Pulmonary artery endothelial cell (primary cell): ENCODE results near the gene TCAIM. TPM values are rescaled to one million over a fixed set of nuclear protein-coding genes. Genes with fewer than 3 reads are reported as not detected.

ENCODE experiments used
- DNase-seq: peaks from one replicate; pipeline ENCODE4 v3.0.0-alpha.2; 2011; ENCODE audit warnings: low read depth, low spot score
- total RNA-seq: library from RNA; depleted of rRNA; stranded (reverse); fragments of >200 nt; gene quantifications from 2 replicates; pipeline ENCODE4 v1.2.3, GENCODE V29; 2014

Gene TCAIM
- total RNA-seq, 1 donor from 2014 or later = 23.1 TPM

DNA sequence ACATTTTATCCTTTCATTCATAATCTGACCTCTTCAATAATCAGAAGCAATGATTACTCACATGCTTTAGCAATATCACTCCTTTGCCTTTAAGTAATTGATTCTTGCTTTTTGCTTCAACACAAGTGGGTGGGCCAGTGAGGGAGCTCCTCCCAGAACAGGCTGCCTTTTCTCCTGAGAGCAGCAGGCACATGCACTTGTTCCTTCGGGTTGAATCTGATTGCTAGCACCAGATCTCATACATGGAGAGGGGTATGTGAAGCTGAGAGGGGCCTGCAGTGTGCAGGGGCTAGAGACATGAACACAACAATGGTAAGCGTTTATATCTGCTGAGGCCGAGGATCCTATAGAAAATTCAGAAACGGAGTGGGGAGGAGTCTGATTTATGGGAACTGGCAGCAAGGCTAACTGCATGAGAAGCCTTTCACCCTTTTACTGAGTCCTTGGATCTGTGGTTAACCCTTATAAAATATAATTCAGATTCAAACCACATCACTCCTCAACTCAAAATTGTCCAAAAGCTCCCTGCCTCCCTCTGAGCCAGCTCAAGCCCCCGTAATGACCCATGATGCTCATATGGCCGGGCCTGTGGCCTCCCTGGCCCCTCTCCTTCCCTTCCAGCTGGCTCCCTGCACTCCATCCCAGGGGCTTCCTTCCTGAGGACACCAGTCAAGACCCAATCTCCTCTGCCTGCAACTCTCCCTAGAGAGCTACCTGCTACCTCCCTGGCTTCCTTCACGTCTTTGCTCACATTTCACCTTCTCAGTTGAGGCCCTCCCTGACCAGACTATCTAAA lies 106.5 kb downstream of the TCAIM start:
- no peak for DNase-seq

DNA sequence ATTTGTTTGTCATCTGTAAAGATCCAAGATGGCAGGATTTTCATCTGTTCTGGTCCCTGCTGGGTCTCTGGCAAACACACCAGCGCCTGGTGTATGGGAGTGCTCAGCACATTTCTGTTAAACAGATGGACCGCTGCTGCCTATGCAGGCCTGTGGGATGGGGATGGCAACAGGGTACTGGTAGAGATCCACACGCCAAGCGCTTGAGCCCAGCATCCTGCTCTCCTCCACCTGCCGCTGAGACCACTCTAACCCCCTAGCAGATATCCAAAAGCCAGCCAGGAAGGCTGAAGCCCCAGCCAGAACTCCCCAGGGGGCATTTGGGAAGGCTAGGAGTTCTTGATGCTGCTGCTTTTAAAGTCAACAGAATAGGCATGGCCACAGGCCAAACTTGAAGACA lies 107.2 kb downstream of the TCAIM start:
- no peak for DNase-seq

DNA sequence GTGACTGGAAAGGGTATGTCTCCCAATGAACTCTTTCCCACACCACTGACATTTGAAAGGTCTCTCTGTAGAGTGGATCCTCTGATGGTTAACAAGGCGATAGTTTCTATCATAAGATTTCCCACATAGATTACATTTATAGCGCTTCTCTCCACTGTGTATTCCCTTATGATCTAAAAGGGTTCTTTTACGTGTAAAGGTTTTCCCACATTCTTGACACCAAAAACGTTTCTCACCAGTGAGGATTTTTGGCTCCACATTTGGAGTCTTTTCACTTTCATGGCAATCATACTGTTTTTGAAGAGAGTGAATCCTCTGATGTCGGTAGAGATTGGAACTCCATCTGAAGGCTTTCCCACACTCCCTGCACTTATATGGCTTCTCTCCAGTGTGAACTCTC lies 108.4 kb downstream of the TCAIM start:
- DNase-seq = no peak

DNA sequence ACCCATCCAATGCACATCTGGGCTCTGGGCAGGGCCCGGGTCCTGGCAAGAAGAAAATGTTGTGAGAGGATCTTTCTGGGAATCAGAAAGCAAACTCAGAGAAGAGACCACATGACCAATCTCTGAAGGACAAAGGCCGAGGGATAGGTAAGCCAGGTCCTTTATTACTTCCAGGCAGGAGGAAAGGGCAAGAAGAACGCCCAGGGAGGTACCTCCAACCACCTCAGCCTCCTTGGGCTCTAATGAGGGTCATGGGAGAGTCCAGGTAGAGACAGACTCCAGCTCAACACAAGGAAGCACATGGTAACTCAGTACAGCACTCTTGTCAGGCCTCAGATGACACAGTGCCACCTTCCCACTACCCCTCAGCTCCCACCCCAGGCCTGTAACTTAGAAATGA lies 112.9 kb downstream of the TCAIM start:
- DNase-seq = no peak

DNA sequence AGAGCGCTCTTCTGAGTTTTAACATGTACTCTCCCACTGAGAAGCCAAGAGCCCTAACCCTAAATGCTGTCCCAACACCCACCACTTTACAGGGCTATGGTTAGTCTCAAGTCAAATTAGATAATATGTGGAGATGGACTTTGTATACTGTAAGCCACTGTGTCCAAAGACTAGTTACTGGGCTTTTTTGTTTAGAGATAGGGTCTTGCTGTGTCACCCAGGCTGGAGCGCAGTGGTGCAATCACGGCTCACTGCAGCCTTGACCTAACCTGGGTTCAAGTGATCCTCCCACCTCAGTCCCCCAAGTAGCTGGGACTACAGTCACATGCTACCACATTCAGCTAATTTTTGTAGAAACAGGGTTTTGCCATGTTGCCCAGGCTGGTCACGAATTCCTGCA lies 115.7 kb downstream of the TCAIM start:
- no peak for DNase-seq

DNA sequence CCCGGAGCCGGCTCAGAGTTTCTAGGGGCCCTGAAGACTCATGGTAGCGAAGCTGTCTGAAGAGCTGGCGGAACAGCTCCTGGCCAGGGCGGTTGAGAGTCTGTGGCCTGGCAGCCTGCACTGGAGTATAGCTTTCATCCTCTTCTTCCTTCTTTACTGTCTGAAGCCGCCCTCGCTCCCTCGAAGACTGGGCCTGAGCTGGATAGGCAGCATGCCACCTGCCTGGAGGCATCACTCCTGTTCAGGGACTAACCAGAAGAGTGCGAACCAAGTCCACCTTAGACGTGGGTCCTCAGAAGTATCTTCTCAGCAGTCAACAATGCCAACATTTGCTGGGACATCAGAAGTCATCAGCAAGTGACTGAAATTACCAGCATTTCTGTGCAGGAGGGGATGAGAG lies 116.8 kb downstream of the TCAIM start:
- no peak for DNase-seq

Other genes with a start within 250 kb of the TCAIM start
- gene TOPAZ1, start 96.9 kb upstream of the TCAIM start, total RNA-seq = not detected in 2 replicates
- 7.6 and 12.0 TPM in 2 replicates for gene ZNF445, start 138.9 kb downstream of the TCAIM start, total RNA-seq
- 0.92 and 1.2 TPM in 2 replicates for gene ZKSCAN7, start 216.4 kb downstream of the TCAIM start, total RNA-seq
- 0.59 and 2.4 TPM in 2 replicates for gene ZNF660, start 246.2 kb downstream of the TCAIM start, total RNA-seq